Measurements from ENCODE around the gene HSD17B11. TPM values are rescaled to one million over a fixed set of nuclear protein-coding genes. Genes with fewer than 3 reads are reported as not detected.

Gene HSD17B11
- total RNA-seq, 1 donor from 2014 or later: 30.8 TPM

GRCh38 chr4:87370068-87370467 is 20.9 kb downstream of the HSD17B11 start:
- H3K4me3 ChIP-seq: no peak overlapping the region
- peaks cover 4% of the 10 kb centered on the region for H3K36me3 ChIP-seq
- Mint-ChIP-seq H3K36me3 (peaks cover 35% of the 10 kb centered on the region), H3K4me3 (no peak overlapping the region), H3K27ac (no peak overlapping the region), H3K4me1 (no peaks in the 10 kb centered on the region), H3K27me3 (ENCODE audit: insufficient read depth, low read depth) (no peaks in the 10 kb centered on the region), H3K9me3 (peaks cover 3% of the 10 kb centered on the region)
- H3K9ac ChIP-seq: no peak overlapping the region
- DNase-seq (ENCODE audit: low spot score): no peak
- H3K79me2 ChIP-seq (ENCODE audit: low read depth): no peaks in the 10 kb centered on the region
- H2AFZ ChIP-seq (replicated peaks): no peak overlapping the region
- H3K4me1 ChIP-seq: no peaks in the 10 kb centered on the region
- no peak overlapping the region for H3K27ac ChIP-seq
- no peak for TF ChIP-seq EZH2phosphoT487 (IDR thresholded peaks at IDR 0.05)
- TF ChIP-seq CTCF (IDR thresholded peaks at IDR 0.05): no peak
- no peak for TF ChIP-seq EZH2 (IDR thresholded peaks at IDR 0.05)
- no peaks in the 10 kb centered on the region for H4K20me1 ChIP-seq (ENCODE audit: low read depth)
- H3F3A ChIP-seq (ENCODE audit: low read depth): no peaks in the 10 kb centered on the region
- H3K9me3 ChIP-seq (ENCODE audit: low read depth): no peaks in the 10 kb centered on the region
- H3K4me2 ChIP-seq: no peak overlapping the region
- H3K27me3 ChIP-seq: no peaks in the 10 kb centered on the region

- Histone ChIP-seq H3K27ac (no peak overlapping the region), H3K79me2 (ENCODE audit: low read depth) (no peaks in the 10 kb centered on the region), H3K4me2 (no peak overlapping the region), H3F3A (ENCODE audit: low read depth) (no peaks in the 10 kb centered on the region), H3K4me1 (no peaks in the 10 kb centered on the region), H4K20me1 (ENCODE audit: low read depth) (no peaks in the 10 kb centered on the region), H3K9ac (no peak overlapping the region), H3K4me3 (no peak overlapping the region), H3K36me3 (peaks cover 4% of the 10 kb centered on the region), H2AFZ (replicated peaks) (no peak overlapping the region), H3K9me3 (ENCODE audit: low read depth) (no peaks in the 10 kb centered on the region), H3K27me3 (no peaks in the 10 kb centered on the region)
- Mint-ChIP-seq H3K27ac (no peak overlapping the region), H3K4me3 (no peak overlapping the region), H3K4me1 (no peaks in the 10 kb centered on the region), H3K36me3 (peaks cover 47% of the 10 kb centered on the region), H3K27me3 (ENCODE audit: insufficient read depth, low read depth) (no peaks in the 10 kb centered on the region), H3K9me3 (peaks cover 3% of the 10 kb centered on the region)
- no peak for DNase-seq (ENCODE audit: low spot score)
- TF ChIP-seq EZH2phosphoT487 (IDR thresholded peaks at IDR 0.05) (no peak), EZH2 (IDR thresholded peaks at IDR 0.05) (no peak), CTCF (IDR thresholded peaks at IDR 0.05) (no peak)
Measured at GRCh38 chr4:87366521-87367162, 24.3 kb downstream of the HSD17B11 start.

- H3F3A ChIP-seq (ENCODE audit: low read depth): no peaks in the 10 kb centered on the region
- H3K9me3 Mint-ChIP-seq: peaks cover 3% of the 10 kb centered on the region
- H3K4me2 ChIP-seq: no peak overlapping the region
- DNase-seq (ENCODE audit: low spot score): no peak
- no peaks in the 10 kb centered on the region for H3K79me2 ChIP-seq (ENCODE audit: low read depth)
- no peak overlapping the region for H3K27ac ChIP-seq
- H3K4me3 ChIP-seq: no peak overlapping the region
- H3K9me3 ChIP-seq (ENCODE audit: low read depth): no peaks in the 10 kb centered on the region
- no peaks in the 10 kb centered on the region for H3K27me3 Mint-ChIP-seq (ENCODE audit: insufficient read depth, low read depth)
- H3K4me1 ChIP-seq: no peaks in the 10 kb centered on the region
- no peak for TF ChIP-seq EZH2phosphoT487 (IDR thresholded peaks at IDR 0.05)
- H3K4me3 Mint-ChIP-seq: no peak overlapping the region
- no peak overlapping the region for H2AFZ ChIP-seq (replicated peaks)
- H3K36me3 ChIP-seq: peaks cover 4% of the 10 kb centered on the region
- no peaks in the 10 kb centered on the region for H3K27me3 ChIP-seq
- no peaks in the 10 kb centered on the region for H4K20me1 ChIP-seq (ENCODE audit: low read depth)
- no peak overlapping the region for H3K27ac Mint-ChIP-seq
- H3K4me1 Mint-ChIP-seq: no peaks in the 10 kb centered on the region
- H3K9ac ChIP-seq: no peak overlapping the region
- H3K36me3 Mint-ChIP-seq: peaks cover 42% of the 10 kb centered on the region
Measured at GRCh38 chr4:87365348-87365747, 25.6 kb downstream of the HSD17B11 start.

- H3K9me3 Mint-ChIP-seq: peaks cover 3% of the 10 kb centered on the region
- H3K4me1 Mint-ChIP-seq: no peaks in the 10 kb centered on the region
- no peak overlapping the region for H3K4me2 ChIP-seq
- no peaks in the 10 kb centered on the region for H3K79me2 ChIP-seq (ENCODE audit: low read depth)
- H3K27ac ChIP-seq: no peak overlapping the region
- TF ChIP-seq EZH2 (IDR thresholded peaks at IDR 0.05) (no peak), EZH2phosphoT487 (IDR thresholded peaks at IDR 0.05) (no peak), CTCF (IDR thresholded peaks at IDR 0.05) (no peak)
- H3K4me1 ChIP-seq: no peaks in the 10 kb centered on the region
- no peak for DNase-seq (ENCODE audit: low spot score)
- H4K20me1 ChIP-seq (ENCODE audit: low read depth): no peaks in the 10 kb centered on the region
- H3K36me3 ChIP-seq: no peaks in the 10 kb centered on the region
- no peaks in the 10 kb centered on the region for H3F3A ChIP-seq (ENCODE audit: low read depth)
- no peak overlapping the region for H3K9ac ChIP-seq
- H3K36me3 Mint-ChIP-seq: peaks cover 37% of the 10 kb centered on the region
- H3K9me3 ChIP-seq (ENCODE audit: low read depth): no peaks in the 10 kb centered on the region
- no peak overlapping the region for H3K4me3 ChIP-seq
- H3K27me3 ChIP-seq: no peaks in the 10 kb centered on the region
- H3K27me3 Mint-ChIP-seq (ENCODE audit: insufficient read depth, low read depth): no peaks in the 10 kb centered on the region
- H2AFZ ChIP-seq (replicated peaks): no peak overlapping the region
- H3K4me3 Mint-ChIP-seq: no peak overlapping the region
- H3K27ac Mint-ChIP-seq: no peak overlapping the region
Measured at GRCh38 chr4:87363552-87363951, 27.4 kb downstream of the HSD17B11 start.
